Endothelial cell (in vitro differentiated cells): Measurements from ENCODE around the gene GPR3. TPM values are rescaled to one million over a fixed set of nuclear protein-coding genes. Genes with fewer than 3 reads are reported as not detected.
A peak's percentile ranks its signal among the peaks of the same experiment; 100 is the strongest.

Experiments
- DNase-seq: peaks from one replicate; pipeline ENCODE4 v3.0.0; 2021; ENCODE audit warnings: low spot score
- H3K27ac Mint-ChIP-seq: one replicate; pipeline ENCODE4 v1.8.0; 2021; ENCODE audit warnings: mixed read lengths, inconsistent platforms; ENCODE audit not compliant: unreplicated experiment
- H3K27me3 Mint-ChIP-seq: one replicate; pipeline ENCODE4 v1.8.0; 2021; ENCODE audit warnings: mild to moderate bottlenecking, moderate library complexity, mixed read lengths, inconsistent platforms; ENCODE audit not compliant: unreplicated experiment
- H3K36me3 Mint-ChIP-seq: one replicate; pipeline ENCODE4 v1.8.0; 2021; ENCODE audit warnings: mild to moderate bottlenecking, low read depth, mixed read lengths, inconsistent platforms; ENCODE audit not compliant: unreplicated experiment
- H3K4me1 Mint-ChIP-seq: one replicate; pipeline ENCODE4 v1.8.0; 2021; ENCODE audit warnings: mild to moderate bottlenecking, mixed read lengths, inconsistent platforms; ENCODE audit not compliant: unreplicated experiment
- H3K4me3 Mint-ChIP-seq: one replicate; pipeline ENCODE4 v1.8.0; 2021; ENCODE audit warnings: mild to moderate bottlenecking, mixed read lengths, inconsistent platforms; ENCODE audit not compliant: unreplicated experiment
- H3K9me3 Mint-ChIP-seq: one replicate; pipeline ENCODE4 v1.8.0; 2021; ENCODE audit warnings: mixed read lengths, inconsistent platforms; ENCODE audit not compliant: unreplicated experiment
- CTCF ChIP-seq: fragments of 200-600 bp; sonication (generic); IDR thresholded peaks from one replicate; pipeline ENCODE4 v1.5.0; 2021; ENCODE audit warnings: antibody characterized with exemption; ENCODE audit not compliant: unreplicated experiment
- long read RNA-seq: library from polyadenylated mRNA; unstranded; transcript quantifications from one replicate; pipeline ENCODE4 v2.0.0, GENCODE V29; 2020; ENCODE audit not compliant: unreplicated experiment
- total RNA-seq: library from RNA; stranded (reverse); fragmentation: NEBNext Ultra II Directional; extraction: Animal tissue kit (Norgen Biotek cat#: 25700); gene quantifications from one replicate; pipeline ENCODE4 v1.2.1, GENCODE V29; 2021; ENCODE audit not compliant: unreplicated experiment

The GPR3 gene
- total RNA-seq: 2.4 TPM
- long read RNA-seq, partial matches to known transcripts: 0 of 4 reads
- long read RNA-seq, other reads (novel, unspliced or antisense): 1 of 4 reads

GRCh38 chr1:27392096-27392777 is at the start of gene GPR3:
Gene GPR3 (plus strand): TSS chr1:27392622. CDS start chr1:27393799, 1,177 bp downstream.
- H3K27ac Mint-ChIP-seq: no peak within 1 kb of the TSS
- peak; percentile 91 for DNase-seq

GRCh38 chr1:27342778-27343638 is 49.4 kb upstream of the GPR3 start:
- H3K27me3 Mint-ChIP-seq: peaks cover 19% of the 10 kb centered on the region
- H3K9me3 Mint-ChIP-seq: no peaks in the 10 kb centered on the region
- TF ChIP-seq CTCF: no peak
- H3K4me1 Mint-ChIP-seq: peaks cover 32% of the 10 kb centered on the region
- peak overlapping the region; percentile 31 for H3K4me3 Mint-ChIP-seq
- DNase-seq: no peak
- no peak overlapping the region for H3K27ac Mint-ChIP-seq
- no peaks in the 10 kb centered on the region for H3K36me3 Mint-ChIP-seq

More at GRCh38 chr1:27392096-27392777, at the start of gene GPR3:
- peaks cover 15% of the 10 kb centered on the region for H3K27me3 Mint-ChIP-seq
- H3K36me3 Mint-ChIP-seq: peaks cover 4% of the 10 kb centered on the region
- peaks cover 30% of the 10 kb centered on the region for H3K4me1 Mint-ChIP-seq
- H3K4me3 Mint-ChIP-seq: peak within 1 kb of the TSS; percentile 92
- H3K9me3 Mint-ChIP-seq: no peaks in the 10 kb centered on the region
- TF ChIP-seq CTCF: no peak

- TF ChIP-seq CTCF: no peak
- Mint-ChIP-seq H3K36me3 (no peaks in the 10 kb centered on the region), H3K4me3 (peak overlapping the region; percentile 31), H3K27ac (no peak overlapping the region), H3K4me1 (peaks cover 29% of the 10 kb centered on the region), H3K9me3 (no peaks in the 10 kb centered on the region), H3K27me3 (peaks cover 17% of the 10 kb centered on the region)
- no peak for DNase-seq
These were observed 48.8 kb upstream of the GPR3 start for GRCh38 chr1:27343639-27344025.

- Mint-ChIP-seq H3K36me3 (no peaks in the 10 kb centered on the region), H3K27ac (no peak overlapping the region), H3K27me3 (peaks cover 12% of the 10 kb centered on the region), H3K4me3 (no peak overlapping the region), H3K4me1 (peaks cover 17% of the 10 kb centered on the region), H3K9me3 (no peaks in the 10 kb centered on the region)
- no peak for TF ChIP-seq CTCF
- no peak for DNase-seq
These were observed 47.1 kb upstream of the GPR3 start for GRCh38 chr1:27345272-27345671.
